Osteoblast (primary cell): Measurements from ENCODE around the gene REEP3. TPM values are rescaled to one million over a fixed set of nuclear protein-coding genes. Genes with fewer than 3 reads are reported as not detected.
A peak's percentile ranks its signal among the peaks of the same experiment; 100 is the strongest.
"Not testable (repeated sequence)": the region's sequence is repeated elsewhere in the genome, so short reads cannot be mapped to it uniquely, and the experiment has no call there.

Experiments
- DNase-seq: peaks from one replicate; pipeline ENCODE4 v3.0.0; 2011; ENCODE audit warnings: low spot score, mixed read lengths; ENCODE audit not compliant: insufficient read length; ENCODE audit errors: missing footprints
- H2AFZ ChIP-seq: 2 replicates; pipeline ENCODE4 v1.6.0; 2011; ENCODE audit warnings: mild to moderate bottlenecking, low read length
- H3K27ac ChIP-seq: 2 replicates; pipeline ENCODE4 v1.5.1; 2011; ENCODE audit warnings: mild to moderate bottlenecking, low read depth, low read length, moderate library complexity
- H3K27me3 ChIP-seq: 2 replicates; pipeline ENCODE4 v1.6.0; 2012; ENCODE audit warnings: mild to moderate bottlenecking, control low read depth, inconsistent platforms, low read length, moderate library complexity; ENCODE audit not compliant: insufficient read depth
- H3K36me3 ChIP-seq: 2 replicates; pipeline ENCODE4 v1.5.1; 2011; ENCODE audit warnings: mild to moderate bottlenecking, low read length, control low read depth, moderate library complexity; ENCODE audit not compliant: insufficient read depth
- H3K4me1 ChIP-seq: 2 replicates; pipeline ENCODE4 v1.5.1; 2011; ENCODE audit warnings: mild to moderate bottlenecking, low read length, control low read depth, moderate library complexity; ENCODE audit not compliant: insufficient read depth
- H3K4me2 ChIP-seq: 2 replicates; pipeline ENCODE4 v1.6.0; 2011; ENCODE audit warnings: mild to moderate bottlenecking, low read length; ENCODE audit not compliant: insufficient read depth
- H3K4me3 ChIP-seq: fragments of 200-600 bp; sonication (generic); 3 replicates; pipeline ENCODE4 v1.5.1; 2012; ENCODE audit warnings: mild to moderate bottlenecking, low read length, inconsistent platforms; ENCODE audit not compliant: insufficient read depth
- H3K79me2 ChIP-seq: 2 replicates; pipeline ENCODE4 v1.6.0; 2012; ENCODE audit warnings: mild to moderate bottlenecking, low read length, control low read depth, inconsistent platforms; ENCODE audit not compliant: insufficient read depth
- H3K9me3 ChIP-seq: 2 replicates; pipeline ENCODE4 v1.5.1; 2011; ENCODE audit warnings: low read depth, low read length, control low read depth
- H4K20me1 ChIP-seq: 2 replicates; pipeline ENCODE4 v1.6.0; 2012; ENCODE audit warnings: mild to moderate bottlenecking, low read length, control low read depth; ENCODE audit not compliant: insufficient read depth
- CTCF ChIP-seq: IDR thresholded peaks from 2 replicates; pipeline ENCODE4 v1.5.1; 2011; ENCODE audit warnings: mild to moderate bottlenecking, low read depth, low read length, moderate library complexity; ENCODE audit errors: extremely low read depth
- total RNA-seq: library from RNA; depleted of rRNA; stranded (reverse); fragments of >200 nt; gene quantifications from 2 replicates; pipeline ENCODE4 v1.2.3, GENCODE V29; 2012

REEP3 gene
- total RNA-seq, 1 donor, result 71.3 TPM

DNA sequence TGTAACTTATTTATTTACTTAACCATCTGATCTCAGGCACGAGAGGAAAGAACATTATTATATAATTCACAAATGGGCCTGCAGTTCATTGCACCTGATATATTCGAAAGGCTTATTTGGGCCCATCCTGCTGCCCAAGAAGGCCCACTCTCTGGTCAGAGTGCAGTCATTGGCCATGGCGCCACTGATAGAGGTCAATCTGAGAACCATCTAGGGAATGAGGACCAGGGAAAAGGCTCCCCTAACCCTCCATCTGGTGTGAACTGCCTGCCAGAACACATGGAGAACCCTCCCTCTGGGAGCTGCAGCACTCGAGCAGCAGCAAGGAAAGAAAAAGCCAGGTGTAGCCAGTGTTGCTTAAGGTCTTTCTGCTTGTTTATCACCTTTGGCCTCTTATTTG lies 136.6 kb downstream of the REEP3 start:
- DNase-seq, result no peak
- H3K27ac ChIP-seq, result no peak overlapping the region

DNA sequence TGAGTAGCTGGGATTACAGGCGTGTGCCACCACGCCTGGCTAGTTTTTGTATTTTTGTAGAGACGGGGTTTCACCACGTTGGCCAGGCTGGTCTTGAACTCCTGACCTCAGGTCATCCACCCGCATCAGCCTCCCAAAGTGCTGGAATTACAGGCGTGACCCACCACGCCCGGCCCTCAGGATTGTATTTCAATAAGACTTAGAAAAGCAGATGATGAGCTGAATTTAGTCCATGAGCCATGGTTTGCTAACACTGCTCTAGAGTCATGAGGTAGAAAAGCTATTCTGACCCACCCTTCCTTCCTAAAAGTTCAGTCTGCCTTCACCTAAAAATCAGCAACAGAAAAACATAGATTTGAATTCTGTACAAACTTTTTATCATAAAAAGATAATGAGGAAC lies 139.7 kb downstream of the REEP3 start:
- not testable (repeated sequence) for H3K4me2 ChIP-seq, H3K27me3 ChIP-seq, H4K20me1 ChIP-seq, H3K9me3 ChIP-seq, H3K36me3 ChIP-seq, H3K27ac ChIP-seq, H2AFZ ChIP-seq, DNase-seq, H3K4me1 ChIP-seq, H3K4me3 ChIP-seq, H3K79me2 ChIP-seq

More for the DNA sequence above, 136.6 kb downstream of the REEP3 start:
- TF ChIP-seq CTCF, result no peak
- Histone ChIP-seq H3K36me3 (no peaks in the 10 kb centered on the region), H3K4me2 (no peak overlapping the region), H3K4me1 (no peaks in the 10 kb centered on the region), H3K4me3 (no peak overlapping the region), H3K27me3 (no peaks in the 10 kb centered on the region), H3K79me2 (no peaks in the 10 kb centered on the region), H3K9me3 (no peaks in the 10 kb centered on the region), H4K20me1 (no peaks in the 10 kb centered on the region), H2AFZ (peak overlapping the region; percentile 44)

GRCh38 chr10:63661347-63661746 lies 140.1 kb downstream of the REEP3 start:
- H3K79me2 ChIP-seq, result no peaks in the 10 kb centered on the region
- H3K9me3 ChIP-seq, result no peaks in the 10 kb centered on the region
- no peaks in the 10 kb centered on the region for H4K20me1 ChIP-seq
- peaks cover under 1% of the 10 kb centered on the region for H3K4me1 ChIP-seq
- H3K27ac ChIP-seq, result no peak overlapping the region
- no peaks in the 10 kb centered on the region for H3K27me3 ChIP-seq
- no peak for DNase-seq
- H3K36me3 ChIP-seq, result no peaks in the 10 kb centered on the region
- no peak overlapping the region for H3K4me2 ChIP-seq
- no peak overlapping the region for H3K4me3 ChIP-seq
- TF ChIP-seq CTCF, result no peak
- no peak overlapping the region for H2AFZ ChIP-seq

- Histone ChIP-seq H4K20me1 (no peaks in the 10 kb centered on the region), H3K4me1 (peaks cover 20% of the 10 kb centered on the region)
Measured at GRCh38 chr10:63664341-63664885, 143.2 kb downstream of the REEP3 start.

DNA sequence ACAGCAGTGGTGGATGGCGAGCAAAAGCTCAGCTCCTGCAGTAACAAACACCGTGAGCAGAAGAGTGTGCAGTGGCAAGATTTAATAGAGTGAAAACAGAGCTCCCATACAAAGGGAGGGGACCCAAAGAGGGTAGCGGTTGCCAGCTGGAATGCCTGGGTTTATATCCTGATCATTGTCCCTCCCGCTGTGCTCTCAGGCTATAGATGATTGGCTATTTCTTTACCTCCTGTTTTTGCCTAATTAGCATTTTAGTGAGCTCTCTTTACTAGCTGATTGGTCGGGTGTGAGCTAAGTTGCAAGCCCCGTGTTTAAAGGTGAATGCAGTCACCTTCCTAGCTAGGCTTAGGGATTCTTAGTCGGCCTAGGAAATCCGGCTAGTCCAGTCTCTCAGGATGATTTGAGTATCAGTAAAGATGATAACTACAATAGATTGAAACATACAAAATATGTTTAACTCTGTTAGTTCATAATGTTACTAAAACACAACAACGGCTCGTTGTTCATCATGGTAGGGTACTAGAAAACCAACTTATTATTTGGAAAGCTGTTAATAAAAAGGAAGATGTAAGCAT lies 143.9 kb downstream of the REEP3 start:
- not testable (repeated sequence) for DNase-seq, H3K9me3 ChIP-seq, H3K27ac ChIP-seq, H3K4me2 ChIP-seq, H4K20me1 ChIP-seq, H2AFZ ChIP-seq, H3K79me2 ChIP-seq, H3K4me3 ChIP-seq, H3K36me3 ChIP-seq, H3K27me3 ChIP-seq
- peaks cover 20% of the 10 kb centered on the region for H3K4me1 ChIP-seq

More at GRCh38 chr10:63664341-63664885, 143.2 kb downstream of the REEP3 start:
- Histone ChIP-seq H3K27ac (no peak overlapping the region), H3K79me2 (no peaks in the 10 kb centered on the region), H3K27me3 (no peaks in the 10 kb centered on the region), H3K9me3 (no peaks in the 10 kb centered on the region), H2AFZ (no peak overlapping the region), H3K4me2 (no peak overlapping the region), H3K4me3 (no peak overlapping the region), H3K36me3 (no peaks in the 10 kb centered on the region)
- DNase-seq, result no peak
- TF ChIP-seq CTCF, result no peak
